ENCODE data around the gene CRIP2. TPM values are rescaled to one million over a fixed set of nuclear protein-coding genes. Genes with fewer than 3 reads are reported as not detected.

The CRIP2 gene
- total and polyA plus RNA-seq, 2 experiments from 2014 or later = 3.4 to 9.6 TPM

- Mint-ChIP-seq H3K4me3 (no peak overlapping the region), H3K27me3 (ENCODE audit: insufficient read depth, low read depth, poor library complexity) (peaks cover 16% of the 10 kb centered on the region), H3K4me1 (peaks cover 2% of the 10 kb centered on the region; the same call in 1 of the 3 replicates), H3K36me3 (ENCODE audit: low read depth) (peaks cover 33% of the 10 kb centered on the region), H3K27ac (no peak overlapping the region), H3K9me3 (no peaks in the 10 kb centered on the region; the same call in 2 of the 3 replicates)
- Histone ChIP-seq H2AFZ (no peak overlapping the region), H3K4me1 (ENCODE audit: insufficient read depth) (no peaks in the 10 kb centered on the region), H3K4me2 (no peak overlapping the region), H3K9me2 (ENCODE audit: insufficient read depth) (no peaks in the 10 kb centered on the region), H4K20me1 (replicated peaks; ENCODE audit: insufficient read depth) (peaks cover 8% of the 10 kb centered on the region; the same call in 1 of the 2 replicates), H3K79me2 (replicated peaks; ENCODE audit: insufficient read depth) (no peaks in the 10 kb centered on the region), H3K4me3 (no peak overlapping the region), H3K27me3 (ENCODE audit: insufficient read depth) (no peaks in the 10 kb centered on the region), H3K36me3 (ENCODE audit: insufficient read depth) (peaks cover 3% of the 10 kb centered on the region; the same call in 1 of the 2 replicates), H3F3A (replicated peaks; ENCODE audit: low read depth) (no peaks in the 10 kb centered on the region), H3K27ac (ENCODE audit: low read depth) (no peak overlapping the region)
- DNase-seq (ENCODE audit: low spot score) = no peak
- TF ChIP-seq EZH2phosphoT487 (IDR thresholded peaks at IDR 0.05; ENCODE audit: unreplicated experiment) (no peak), STAT1 (IDR thresholded peaks at IDR 0.05; ENCODE audit: unreplicated experiment) (no peak), CTCF (conservative IDR thresholded peaks at IDR 0.05; ENCODE audit: low read depth in 2 of 2) (no peak), JUNB (IDR thresholded peaks at IDR 0.05; ENCODE audit: unreplicated experiment) (no peak)
- no peak for ATAC-seq
Observed at GRCh38 chr14:105460616-105461015, 14.0 kb upstream of the CRIP2 start.

GRCh38 chr14:105461903-105462302 is 12.7 kb upstream of the CRIP2 start:
- Histone ChIP-seq H3K36me3 (ENCODE audit: insufficient read depth) (peaks cover 3% of the 10 kb centered on the region; the same call in 1 of the 2 replicates), H3K27ac (ENCODE audit: low read depth) (0 out of 2 replicates have a peak overlapping the region, but pooled peaks have one; percentile 55), H3K27me3 (ENCODE audit: insufficient read depth) (no peaks in the 10 kb centered on the region), H3K4me3 (no peak overlapping the region), H3K79me2 (replicated peaks; ENCODE audit: insufficient read depth) (no peaks in the 10 kb centered on the region), H3K4me2 (no peak overlapping the region), H3K4me1 (ENCODE audit: insufficient read depth) (no peaks in the 10 kb centered on the region), H3F3A (replicated peaks; ENCODE audit: low read depth) (no peaks in the 10 kb centered on the region), H3K9me2 (ENCODE audit: insufficient read depth) (no peaks in the 10 kb centered on the region), H4K20me1 (replicated peaks; ENCODE audit: insufficient read depth) (0 out of 2 replicates have a peak, but pooled peaks cover 8% of the 10 kb centered on the region), H2AFZ (no peak overlapping the region)
- Mint-ChIP-seq H3K4me3 (no peak overlapping the region), H3K36me3 (ENCODE audit: low read depth) (peaks cover 34% of the 10 kb centered on the region), H3K27ac (peak overlapping the region; percentile 90; the same call in 1 of the 2 replicates), H3K27me3 (ENCODE audit: insufficient read depth, low read depth, poor library complexity) (peaks cover 19% of the 10 kb centered on the region), H3K4me1 (peaks cover 2% of the 10 kb centered on the region; the same call in 1 of the 3 replicates), H3K9me3 (no peaks in the 10 kb centered on the region; the same call in 2 of the 3 replicates)
- ATAC-seq (no peak), DNase-seq (ENCODE audit: low spot score) (no peak)
- TF ChIP-seq EZH2phosphoT487 (IDR thresholded peaks at IDR 0.05; ENCODE audit: unreplicated experiment) = no peak
- no peak for TF ChIP-seq REST (IDR thresholded peaks at IDR 0.05; ENCODE audit: unreplicated experiment)
- no peak for TF ChIP-seq ZNF462 (CRISPR knock-in tag; IDR thresholded peaks at IDR 0.05)
- no peak for TF ChIP-seq EZH2 (IDR thresholded peaks at IDR 0.05; ENCODE audit: low read depth, unreplicated experiment)
- no peak for TF ChIP-seq NANOG (IDR thresholded peaks at IDR 0.05; ENCODE audit: borderline replicate concordance)
- TF ChIP-seq POLR2AphosphoS5 (IDR thresholded peaks at IDR 0.05; ENCODE audit: low read depth) = no peak
- no peak for TF ChIP-seq STAT1 (IDR thresholded peaks at IDR 0.05; ENCODE audit: unreplicated experiment)
- no peak for TF ChIP-seq ZNF114 (CRISPR knock-in tag; IDR thresholded peaks at IDR 0.05)

Measured in GM23338 (cell line).